DOHH2 (cell line): ENCODE measurements around the gene SMARCD1.

ENCODE experiments used
- H3F3A ChIP-seq: fragments of 200-600 bp; sonication (generic), shearing (Covaris generic); 2 replicates; pipeline ENCODE4 v1.6.0; 2016; ENCODE audit warnings: antibody characterized with exemption, mild to moderate bottlenecking; ENCODE audit not compliant: control insufficient read depth, insufficient read depth
- H3K27ac ChIP-seq: fragments of 200-600 bp; sonication (generic); 2 replicates; pipeline ENCODE4 v1.5.1; 2014; ENCODE audit warnings: low read depth, mild to moderate bottlenecking, low read length, moderate library complexity
- H3K27me3 ChIP-seq: fragments of 200-600 bp; sonication (generic); 2 replicates; pipeline ENCODE4 v1.6.1; 2014; ENCODE audit warnings: mild to moderate bottlenecking, low read length, mixed read lengths; ENCODE audit not compliant: control insufficient read depth
- H3K36me3 ChIP-seq: fragments of 200-600 bp; sonication (generic); 2 replicates; pipeline ENCODE4 v1.6.1; 2014; ENCODE audit warnings: mild to moderate bottlenecking, low read length, moderate library complexity, mixed read lengths; ENCODE audit not compliant: control insufficient read depth
- H3K4me1 ChIP-seq: fragments of 200-600 bp; sonication (generic); 2 replicates; pipeline ENCODE4 v1.6.1; 2014; ENCODE audit warnings: mild to moderate bottlenecking, low read length, mixed read lengths; ENCODE audit not compliant: control insufficient read depth
- H3K4me2 ChIP-seq: fragments of 200-600 bp; sonication (generic); 2 replicates; pipeline ENCODE4 v1.6.0; 2014; ENCODE audit warnings: mild to moderate bottlenecking, low read length, moderate library complexity
- H3K4me3 ChIP-seq: fragments of 200-600 bp; sonication (generic); 2 replicates; pipeline ENCODE4 v1.5.1; 2014; ENCODE audit warnings: mild to moderate bottlenecking, low read length, mixed read lengths
- H3K79me2 ChIP-seq: fragments of 200-600 bp; sonication (generic); 2 replicates; pipeline ENCODE4 v1.6.1; 2014; ENCODE audit warnings: mild to moderate bottlenecking, low read length, mixed read lengths; ENCODE audit not compliant: control insufficient read depth
- H3K9me2 ChIP-seq: fragments of 200-600 bp; sonication (generic); replicated peaks from 2 replicates; pipeline ENCODE4 v1.6.1; 2014; ENCODE audit warnings: mild to moderate bottlenecking, low read length, mixed read lengths; ENCODE audit not compliant: control insufficient read depth
- H3K9me3 ChIP-seq: fragments of 200-600 bp; sonication (generic); 2 replicates; pipeline ENCODE4 v1.6.1; 2014; ENCODE audit warnings: antibody characterized with exemption, low read length, mixed read lengths; ENCODE audit not compliant: control insufficient read depth, insufficient read depth
- H4K20me1 ChIP-seq: fragments of 200-600 bp; sonication (generic); 2 replicates; pipeline ENCODE4 v1.6.0; 2014; ENCODE audit warnings: low read depth, mild to moderate bottlenecking, antibody characterized with exemption, low read length, moderate library complexity; ENCODE audit not compliant: control insufficient read depth, insufficient read depth
- EZH2phosphoT487 ChIP-seq: fragments of 200-600 bp; sonication (generic); IDR thresholded peaks from 2 replicates; pipeline ENCODE4 v1.6.1; 2017; ENCODE audit warnings: borderline replicate concordance, mild to moderate bottlenecking, antibody characterized with exemption, low read length, moderate library complexity, mixed read lengths
- TF ChIP-seq, protein P1 (sequence below): fragments of 200-600 bp; sonication (generic); IDR thresholded peaks from one replicate; pipeline ENCODE4 v1.5.1; 2014; ENCODE audit warnings: antibody characterized with exemption, mild to moderate bottlenecking, low read depth, low read length; ENCODE audit not compliant: poor library complexity, severe bottlenecking

Gene SMARCD1

DNA sequence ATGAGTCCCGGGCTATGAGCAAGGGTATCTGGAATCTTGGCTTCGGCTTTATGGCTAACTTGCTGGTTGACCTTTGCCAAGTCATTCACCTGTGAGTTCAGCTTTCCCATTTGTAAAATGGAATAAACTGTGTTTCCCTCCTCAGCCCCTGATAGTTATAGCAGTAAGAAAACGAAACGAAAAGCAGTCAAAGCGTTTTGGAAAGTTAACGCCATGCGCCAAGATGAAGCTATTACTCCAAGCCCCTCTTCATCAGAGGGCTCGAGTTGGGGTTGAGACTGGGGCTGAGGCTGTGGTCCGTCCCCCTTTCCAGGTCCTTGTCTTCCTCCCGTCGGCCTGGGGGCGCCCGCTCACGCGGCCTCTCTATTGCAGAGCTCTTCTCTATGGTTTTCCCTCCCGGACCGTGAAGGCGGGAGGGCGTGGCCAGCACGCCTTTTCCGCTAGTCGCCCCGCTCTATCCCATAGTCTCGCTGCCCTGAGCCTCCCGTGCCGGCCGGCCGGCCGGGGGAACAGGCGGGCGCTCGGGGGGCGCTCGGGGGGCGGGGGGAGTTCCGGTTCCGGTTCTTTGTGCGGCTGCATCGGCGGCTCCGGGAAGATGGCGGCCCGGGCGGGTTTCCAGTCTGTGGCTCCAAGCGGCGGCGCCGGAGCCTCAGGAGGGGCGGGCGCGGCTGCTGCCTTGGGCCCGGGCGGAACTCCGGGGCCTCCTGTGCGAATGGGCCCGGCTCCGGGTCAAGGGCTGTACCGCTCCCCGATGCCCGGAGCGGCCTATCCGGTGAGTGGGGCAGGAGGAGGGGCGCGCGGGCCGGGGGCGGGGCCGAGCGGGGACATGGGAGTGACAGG is at the start of gene SMARCD1:
TSS of gene SMARCD1 (plus strand) at position 568 of the 840 bp plus-strand sequence. CDS start at position 596, 28 bp downstream.
- Histone ChIP-seq H3K4me1 (peaks cover 23% of the 10 kb centered on the region), H3K27ac (peak within 1 kb of the TSS; percentile 72), H3K9me2 (no peaks in the 10 kb centered on the region), H3K4me3 (peak within 1 kb of the TSS; percentile 88), H3K79me2 (peaks cover 24% of the 10 kb centered on the region), H3K9me3 (no peaks in the 10 kb centered on the region), H4K20me1 (no peaks in the 10 kb centered on the region), H3F3A (peaks cover 16% of the 10 kb centered on the region), H3K36me3 (peaks cover 44% of the 10 kb centered on the region), H3K4me2 (peak within 1 kb of the TSS; percentile 97), H3K27me3 (peaks cover 6% of the 10 kb centered on the region; the same call in 1 of the 2 replicates)
- TF ChIP-seq, protein P1, sequence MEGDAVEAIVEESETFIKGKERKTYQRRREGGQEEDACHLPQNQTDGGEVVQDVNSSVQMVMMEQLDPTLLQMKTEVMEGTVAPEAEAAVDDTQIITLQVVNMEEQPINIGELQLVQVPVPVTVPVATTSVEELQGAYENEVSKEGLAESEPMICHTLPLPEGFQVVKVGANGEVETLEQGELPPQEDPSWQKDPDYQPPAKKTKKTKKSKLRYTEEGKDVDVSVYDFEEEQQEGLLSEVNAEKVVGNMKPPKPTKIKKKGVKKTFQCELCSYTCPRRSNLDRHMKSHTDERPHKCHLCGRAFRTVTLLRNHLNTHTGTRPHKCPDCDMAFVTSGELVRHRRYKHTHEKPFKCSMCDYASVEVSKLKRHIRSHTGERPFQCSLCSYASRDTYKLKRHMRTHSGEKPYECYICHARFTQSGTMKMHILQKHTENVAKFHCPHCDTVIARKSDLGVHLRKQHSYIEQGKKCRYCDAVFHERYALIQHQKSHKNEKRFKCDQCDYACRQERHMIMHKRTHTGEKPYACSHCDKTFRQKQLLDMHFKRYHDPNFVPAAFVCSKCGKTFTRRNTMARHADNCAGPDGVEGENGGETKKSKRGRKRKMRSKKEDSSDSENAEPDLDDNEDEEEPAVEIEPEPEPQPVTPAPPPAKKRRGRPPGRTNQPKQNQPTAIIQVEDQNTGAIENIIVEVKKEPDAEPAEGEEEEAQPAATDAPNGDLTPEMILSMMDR = peak; percentile 88
- no peak for TF ChIP-seq EZH2phosphoT487

DNA sequence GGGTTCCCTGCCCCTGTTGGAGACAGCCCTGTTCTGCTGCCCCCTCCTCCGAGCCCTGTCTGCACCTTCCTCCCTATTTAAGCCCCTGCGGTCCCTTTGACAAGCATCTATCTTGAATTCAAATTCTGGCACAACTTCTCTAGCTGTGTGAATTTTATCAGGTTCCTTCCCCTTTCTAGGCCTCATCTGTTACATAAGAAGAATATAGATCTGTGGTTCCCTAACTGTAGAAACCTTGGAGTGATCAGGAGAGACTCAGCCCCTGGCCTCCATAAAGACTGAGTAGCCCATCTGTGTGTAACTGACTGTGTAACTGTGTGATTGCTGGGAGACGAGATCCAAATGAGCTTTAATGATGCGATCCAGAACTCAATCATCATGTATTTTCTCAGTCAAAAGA is 46.8 kb upstream of the SMARCD1 start:
- TF ChIP-seq EZH2phosphoT487 = no peak
- TF ChIP-seq, protein P1 = no peak
- Histone ChIP-seq H3K4me2 (no peak overlapping the region), H3K4me3 (no peak overlapping the region), H3K36me3 (no peaks in the 10 kb centered on the region), H3K27me3 (peaks cover 6% of the 10 kb centered on the region; the same call in 1 of the 2 replicates), H3K79me2 (no peaks in the 10 kb centered on the region), H3K9me3 (no peaks in the 10 kb centered on the region), H3K9me2 (no peaks in the 10 kb centered on the region), H3K4me1 (peaks cover 7% of the 10 kb centered on the region), H3F3A (peaks cover 2% of the 10 kb centered on the region; the same call in 1 of the 2 replicates), H4K20me1 (no peaks in the 10 kb centered on the region), H3K27ac (no peak overlapping the region)

DNA sequence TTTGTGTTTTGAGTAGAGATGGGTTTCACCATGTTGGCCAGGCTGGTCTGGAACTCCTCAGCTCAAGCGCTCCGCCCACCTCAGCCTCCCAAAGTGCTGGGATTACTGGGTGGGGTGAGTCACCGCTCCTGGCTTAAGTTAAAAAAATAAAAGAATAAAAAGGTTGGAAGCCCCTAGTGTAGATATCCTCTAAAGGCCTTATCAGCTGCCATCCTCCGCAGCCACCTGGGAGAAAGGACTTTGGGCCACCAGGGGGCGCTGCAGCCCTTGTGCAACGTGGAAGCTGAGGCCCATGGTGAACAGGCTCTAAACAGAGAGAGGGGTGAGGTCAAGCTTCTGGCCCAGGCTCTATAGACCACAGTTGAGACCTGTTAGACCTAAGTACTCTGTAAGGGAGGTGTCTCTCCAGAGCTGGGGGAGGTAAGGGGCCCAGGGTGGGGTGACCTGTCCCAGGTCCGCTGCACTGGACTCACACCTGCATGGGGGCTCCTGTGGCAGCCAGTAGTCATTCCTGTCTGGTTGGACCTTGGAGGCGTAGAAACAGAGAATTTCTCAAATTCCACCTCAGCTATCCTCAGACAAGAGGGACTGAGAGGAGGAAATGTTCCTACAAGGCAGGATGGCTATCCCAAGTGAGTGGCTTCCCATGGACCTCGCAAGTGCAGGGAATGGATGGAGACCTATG is 45.8 kb upstream of the SMARCD1 start:
- peaks cover 6% of the 10 kb centered on the region; the same call in 1 of the 2 replicates for H3K27me3 ChIP-seq
- no peaks in the 10 kb centered on the region for H3K4me1 ChIP-seq
- no peaks in the 10 kb centered on the region for H3K36me3 ChIP-seq
- no peak overlapping the region for H3K4me2 ChIP-seq
- TF ChIP-seq EZH2phosphoT487 = no peak
- TF ChIP-seq, protein P1 = peak; percentile 88
- H3K79me2 ChIP-seq = no peaks in the 10 kb centered on the region
- no peak overlapping the region for H3K27ac ChIP-seq
- no peak overlapping the region for H3K4me3 ChIP-seq
- H3F3A ChIP-seq = peaks cover 2% of the 10 kb centered on the region; the same call in 1 of the 2 replicates
- no peaks in the 10 kb centered on the region for H4K20me1 ChIP-seq
- H3K9me3 ChIP-seq = no peaks in the 10 kb centered on the region
- no peaks in the 10 kb centered on the region for H3K9me2 ChIP-seq
